HUES48 (cell line): ENCODE data around the gene DAPK1.

Experiments used
- H3K27ac ChIP-seq: one replicate; pipeline ENCODE4 v1.7.0; 2013; ENCODE audit warnings: low read depth, low read length, inconsistent platforms
- H3K27me3 ChIP-seq: 2 replicates; pipeline ENCODE4 v1.6.1; 2013; ENCODE audit warnings: mild to moderate bottlenecking, low read length; ENCODE audit not compliant: control insufficient read depth, insufficient read depth
- H3K36me3 ChIP-seq: 2 replicates; pipeline ENCODE4 v1.6.1; 2013; ENCODE audit warnings: low read length; ENCODE audit not compliant: control insufficient read depth, insufficient read depth
- H3K4me1 ChIP-seq: 2 replicates; pipeline ENCODE4 v1.6.1; 2013; ENCODE audit warnings: mild to moderate bottlenecking, low read length; ENCODE audit not compliant: control insufficient read depth, insufficient read depth
- H3K4me3 ChIP-seq: 2 replicates; pipeline ENCODE4 v1.5.1; 2013; ENCODE audit warnings: mild to moderate bottlenecking, low read depth, low read length
- H3K9ac ChIP-seq: 2 replicates; pipeline ENCODE4 v1.6.1; 2013; ENCODE audit warnings: mild to moderate bottlenecking, low read depth, low read length, moderate library complexity
- H3K9me3 ChIP-seq: 2 replicates; pipeline ENCODE4 v1.6.1; 2013; ENCODE audit warnings: low read length; ENCODE audit not compliant: control insufficient read depth, insufficient read depth

DAPK1 gene

GRCh38 chr9:87718852-87719612, 221.4 kb downstream of the DAPK1 start:
- H3K27me3 ChIP-seq = no peaks in the 10 kb centered on the region; the same call in 1 of the 2 replicates
- no peaks in the 10 kb centered on the region for H3K36me3 ChIP-seq
- H3K9me3 ChIP-seq = no peaks in the 10 kb centered on the region
- H3K4me3 ChIP-seq = no peak overlapping the region
- no peaks in the 10 kb centered on the region for H3K4me1 ChIP-seq
- no peak overlapping the region for H3K9ac ChIP-seq
- H3K27ac ChIP-seq = no peak overlapping the region

GRCh38 chr9:87720173-87720572, 222.5 kb downstream of the DAPK1 start:
- peaks cover 7% of the 10 kb centered on the region for H3K27me3 ChIP-seq
- H3K36me3 ChIP-seq = no peaks in the 10 kb centered on the region
- no peak overlapping the region for H3K27ac ChIP-seq
- H3K4me1 ChIP-seq = no peaks in the 10 kb centered on the region
- H3K4me3 ChIP-seq = no peak overlapping the region
- H3K9me3 ChIP-seq = no peaks in the 10 kb centered on the region
- H3K9ac ChIP-seq = no peak overlapping the region

GRCh38 chr9:87722393-87723088, 224.9 kb downstream of the DAPK1 start:
- H3K9ac ChIP-seq = no peak overlapping the region
- H3K9me3 ChIP-seq = no peaks in the 10 kb centered on the region
- H3K27me3 ChIP-seq = peaks cover 9% of the 10 kb centered on the region
- no peak overlapping the region for H3K27ac ChIP-seq
- no peaks in the 10 kb centered on the region for H3K4me1 ChIP-seq
- H3K36me3 ChIP-seq = no peaks in the 10 kb centered on the region
- H3K4me3 ChIP-seq = no peak overlapping the region

GRCh38 chr9:87725356-87725899, 227.8 kb downstream of the DAPK1 start:
- peak overlapping the region; percentile 83 for H3K4me3 ChIP-seq
- H3K9ac ChIP-seq = no peak overlapping the region
- peaks cover 4% of the 10 kb centered on the region; the same call in 1 of the 2 replicates for H3K4me1 ChIP-seq

GRCh38 chr9:87725900-87726709, 228.4 kb downstream of the DAPK1 start, which contains the start of gene CTSL:
CTSL (plus strand) TSS chr9:87726119; CDS start chr9:87727604, 1,485 bp downstream.
- Histone ChIP-seq H3K36me3 (peaks cover 5% of the 10 kb centered on the region; the same call in 1 of the 2 replicates), H3K4me3 (peak within 1 kb of the TSS; percentile 83), H3K9ac (peak within 1 kb of the TSS; percentile 78), H3K27ac (peak within 1 kb of the TSS; percentile 78), H3K4me1 (peaks cover 4% of the 10 kb centered on the region; the same call in 1 of the 2 replicates), H3K9me3 (no peaks in the 10 kb centered on the region), H3K27me3 (peaks cover 9% of the 10 kb centered on the region)

More at GRCh38 chr9:87725356-87725899, 227.8 kb downstream of the DAPK1 start:
- Histone ChIP-seq H3K27me3 (peaks cover 9% of the 10 kb centered on the region), H3K27ac (no peak overlapping the region), H3K9me3 (no peaks in the 10 kb centered on the region), H3K36me3 (peaks cover 5% of the 10 kb centered on the region; the same call in 1 of the 2 replicates)

- Histone ChIP-seq H3K9ac (no peak overlapping the region), H3K27ac (no peak overlapping the region), H3K9me3 (no peaks in the 10 kb centered on the region), H3K4me1 (peaks cover 4% of the 10 kb centered on the region; the same call in 1 of the 2 replicates), H3K36me3 (peaks cover 5% of the 10 kb centered on the region; the same call in 1 of the 2 replicates), H3K4me3 (no peak overlapping the region), H3K27me3 (peaks cover 9% of the 10 kb centered on the region)
Measured at GRCh38 chr9:87729246-87729645, 231.6 kb downstream of the DAPK1 start.

- peaks cover 5% of the 10 kb centered on the region; the same call in 1 of the 2 replicates for H3K36me3 ChIP-seq
- H3K27ac ChIP-seq = no peak overlapping the region
- no peaks in the 10 kb centered on the region for H3K27me3 ChIP-seq
Measured at GRCh38 chr9:87731321-87731720, 233.7 kb downstream of the DAPK1 start.

GRCh38 chr9:87732344-87732743, 234.7 kb downstream of the DAPK1 start:
- H3K9ac ChIP-seq = no peak overlapping the region
- peaks cover 5% of the 10 kb centered on the region; the same call in 1 of the 2 replicates for H3K36me3 ChIP-seq
- H3K27ac ChIP-seq = no peak overlapping the region
- H3K4me3 ChIP-seq = no peak overlapping the region
- H3K9me3 ChIP-seq = no peaks in the 10 kb centered on the region
- H3K27me3 ChIP-seq = no peaks in the 10 kb centered on the region
- peaks cover 4% of the 10 kb centered on the region; the same call in 1 of the 2 replicates for H3K4me1 ChIP-seq

More at GRCh38 chr9:87731321-87731720, 233.7 kb downstream of the DAPK1 start:
- peaks cover 4% of the 10 kb centered on the region; the same call in 1 of the 2 replicates for H3K4me1 ChIP-seq
- no peak overlapping the region for H3K4me3 ChIP-seq
- no peaks in the 10 kb centered on the region for H3K9me3 ChIP-seq
- H3K9ac ChIP-seq = no peak overlapping the region

GRCh38 chr9:87732756-87733155, 235.1 kb downstream of the DAPK1 start:
- no peak overlapping the region for H3K9ac ChIP-seq
- H3K4me1 ChIP-seq = peaks cover 4% of the 10 kb centered on the region; the same call in 1 of the 2 replicates
- no peaks in the 10 kb centered on the region for H3K9me3 ChIP-seq
- H3K27ac ChIP-seq = no peak overlapping the region
- H3K36me3 ChIP-seq = peaks cover 5% of the 10 kb centered on the region; the same call in 1 of the 2 replicates
- H3K4me3 ChIP-seq = no peak overlapping the region
- H3K27me3 ChIP-seq = no peaks in the 10 kb centered on the region
